Loucy (cell line): Measurements from ENCODE around the gene DENND4A.

ENCODE experiments used
- H2AFZ ChIP-seq: fragments of 200-600 bp; sonication (generic); 2 replicates; pipeline ENCODE4 v1.6.0; 2016; ENCODE audit warnings: antibody characterized with exemption, mild to moderate bottlenecking, low read length, moderate library complexity
- H3F3A ChIP-seq: fragments of 200-600 bp; 2 replicates; pipeline ENCODE4 v1.6.0; 2016; ENCODE audit warnings: antibody characterized with exemption, low read depth, mild to moderate bottlenecking
- H3K27me3 ChIP-seq: fragments of 200-600 bp; sonication (generic); 2 replicates; pipeline ENCODE4 v1.6.1; 2014; ENCODE audit warnings: low read length, mild to moderate bottlenecking; ENCODE audit not compliant: insufficient read depth, poor library complexity, severe bottlenecking
- H3K36me3 ChIP-seq: fragments of 200-600 bp; sonication (generic); 2 replicates; pipeline ENCODE4 v1.6.1; 2016; ENCODE audit warnings: low read length; ENCODE audit not compliant: insufficient read depth
- H3K4me1 ChIP-seq: fragments of 200-600 bp; sonication (generic); 2 replicates; pipeline ENCODE4 v1.5.1; 2014; ENCODE audit warnings: low read length, mild to moderate bottlenecking; ENCODE audit not compliant: insufficient read depth, poor library complexity, severe bottlenecking
- H3K4me2 ChIP-seq: fragments of 200-600 bp; sonication (generic); 2 replicates; pipeline ENCODE4 v1.6.0; 2014; ENCODE audit warnings: antibody characterized with exemption, low read length, low read depth, mild to moderate bottlenecking; ENCODE audit not compliant: poor library complexity, severe bottlenecking
- H3K4me3 ChIP-seq: fragments of 200-600 bp; sonication (generic); 2 replicates; pipeline ENCODE4 v1.5.1; 2014; ENCODE audit warnings: low read length, mild to moderate bottlenecking, mixed read lengths; ENCODE audit not compliant: poor library complexity, severe bottlenecking
- H3K79me2 ChIP-seq: fragments of 200-600 bp; sonication (generic); 2 replicates; pipeline ENCODE4 v1.6.1; 2014; ENCODE audit warnings: low read length; ENCODE audit not compliant: insufficient read depth
- H3K9ac ChIP-seq: fragments of 200-600 bp; sonication (generic); 2 replicates; pipeline ENCODE4 v1.6.0; 2014; ENCODE audit warnings: mild to moderate bottlenecking, low read depth, low read length, moderate library complexity; ENCODE audit not compliant: poor library complexity, severe bottlenecking
- H3K9me2 ChIP-seq: fragments of 200-600 bp; sonication (generic); replicated peaks from 2 replicates; pipeline ENCODE4 v1.6.1; 2016; ENCODE audit warnings: low read depth, low read length, mixed read lengths
- H3K9me3 ChIP-seq: fragments of 200-600 bp; sonication (generic); 2 replicates; pipeline ENCODE4 v1.6.1; 2014; ENCODE audit warnings: mild to moderate bottlenecking, antibody characterized with exemption, low read length, low read depth; ENCODE audit not compliant: insufficient read depth
- H4K20me1 ChIP-seq: fragments of 200-600 bp; sonication (generic); 2 replicates; pipeline ENCODE4 v1.6.0; 2014; ENCODE audit warnings: antibody characterized with exemption, low read length, mild to moderate bottlenecking; ENCODE audit not compliant: insufficient read depth, poor library complexity, severe bottlenecking
- CTCF ChIP-seq: fragments of 200-600 bp; sonication (generic); conservative IDR thresholded peaks from 2 replicates; pipeline ENCODE4 v1.5.1; 2014; ENCODE audit warnings: mild to moderate bottlenecking, antibody characterized with exemption, low read length
- EZH2phosphoT487 ChIP-seq: fragments of 200-600 bp; IDR thresholded peaks from 2 replicates; pipeline ENCODE4 v1.6.1; 2018; ENCODE audit warnings: antibody characterized with exemption, mild to moderate bottlenecking, moderate library complexity, borderline replicate concordance

The DENND4A gene

GRCh38 chr15:65793818-65794104, 1.7 kb upstream of the DENND4A start:
- Histone ChIP-seq H3K4me2 (no peak overlapping the region), H4K20me1 (peaks cover 9% of the 10 kb centered on the region), H3K79me2 (peaks cover 27% of the 10 kb centered on the region), H3K4me3 (no peak overlapping the region), H3K9me3 (no peaks in the 10 kb centered on the region), H3K9me2 (no peaks in the 10 kb centered on the region), H3K36me3 (no peaks in the 10 kb centered on the region), H3K9ac (no peak overlapping the region), H3F3A (no peaks in the 10 kb centered on the region), H2AFZ (no peak overlapping the region), H3K4me1 (peaks cover 37% of the 10 kb centered on the region), H3K27me3 (no peaks in the 10 kb centered on the region)
- TF ChIP-seq CTCF (no peak), EZH2phosphoT487 (no peak)

DNA sequence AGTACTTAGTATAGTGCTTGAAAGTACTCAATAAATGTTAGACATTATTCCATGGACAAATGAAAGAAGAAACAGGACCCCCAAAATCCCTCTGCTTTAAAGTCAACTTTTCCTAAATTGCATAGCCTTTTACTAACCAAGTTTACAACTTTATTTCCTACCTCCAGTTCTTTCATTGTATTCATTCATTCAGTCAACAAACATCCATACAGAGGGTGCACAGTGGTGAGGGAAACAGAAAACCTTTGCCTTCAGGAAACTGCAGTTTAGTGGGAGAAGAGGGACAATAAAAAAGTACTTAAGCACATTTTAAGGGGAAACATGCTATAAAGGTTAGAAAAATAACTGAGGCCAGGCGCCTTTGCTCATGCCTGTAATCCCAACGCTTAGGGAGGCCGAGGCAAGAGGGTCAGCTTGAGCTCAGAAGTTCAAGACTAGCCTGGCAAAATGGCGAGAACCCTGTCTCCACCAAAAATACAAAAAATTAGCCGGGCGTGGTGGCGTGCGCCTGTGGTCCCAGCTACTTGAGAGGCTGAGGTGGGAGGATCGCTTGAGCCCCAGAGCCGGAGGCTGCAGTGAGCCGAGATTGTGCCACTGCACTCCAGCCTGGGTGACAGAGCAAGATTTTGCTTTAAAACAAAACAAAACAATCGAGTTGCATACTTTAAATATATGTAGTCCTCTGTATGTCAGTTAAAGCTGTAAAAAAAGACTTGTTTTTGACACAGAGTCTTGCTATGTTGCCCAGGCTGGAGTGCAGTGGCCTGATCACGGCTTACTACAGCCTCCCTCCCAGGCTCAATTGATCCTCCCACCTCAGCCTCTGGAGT, 1.1 kb upstream of the DENND4A start:
- Histone ChIP-seq H2AFZ (peak overlapping the region; percentile 90), H3K4me1 (peaks cover 37% of the 10 kb centered on the region), H3K4me3 (peak overlapping the region; percentile 86), H3K9me2 (no peaks in the 10 kb centered on the region), H3K4me2 (peak overlapping the region; percentile 87), H3K9me3 (no peaks in the 10 kb centered on the region), H3K9ac (peak overlapping the region; percentile 77), H4K20me1 (peaks cover 9% of the 10 kb centered on the region), H3K27me3 (no peaks in the 10 kb centered on the region), H3K36me3 (no peaks in the 10 kb centered on the region), H3K79me2 (peaks cover 27% of the 10 kb centered on the region), H3F3A (no peaks in the 10 kb centered on the region)
- TF ChIP-seq CTCF (no peak), EZH2phosphoT487 (no peak)

DNA sequence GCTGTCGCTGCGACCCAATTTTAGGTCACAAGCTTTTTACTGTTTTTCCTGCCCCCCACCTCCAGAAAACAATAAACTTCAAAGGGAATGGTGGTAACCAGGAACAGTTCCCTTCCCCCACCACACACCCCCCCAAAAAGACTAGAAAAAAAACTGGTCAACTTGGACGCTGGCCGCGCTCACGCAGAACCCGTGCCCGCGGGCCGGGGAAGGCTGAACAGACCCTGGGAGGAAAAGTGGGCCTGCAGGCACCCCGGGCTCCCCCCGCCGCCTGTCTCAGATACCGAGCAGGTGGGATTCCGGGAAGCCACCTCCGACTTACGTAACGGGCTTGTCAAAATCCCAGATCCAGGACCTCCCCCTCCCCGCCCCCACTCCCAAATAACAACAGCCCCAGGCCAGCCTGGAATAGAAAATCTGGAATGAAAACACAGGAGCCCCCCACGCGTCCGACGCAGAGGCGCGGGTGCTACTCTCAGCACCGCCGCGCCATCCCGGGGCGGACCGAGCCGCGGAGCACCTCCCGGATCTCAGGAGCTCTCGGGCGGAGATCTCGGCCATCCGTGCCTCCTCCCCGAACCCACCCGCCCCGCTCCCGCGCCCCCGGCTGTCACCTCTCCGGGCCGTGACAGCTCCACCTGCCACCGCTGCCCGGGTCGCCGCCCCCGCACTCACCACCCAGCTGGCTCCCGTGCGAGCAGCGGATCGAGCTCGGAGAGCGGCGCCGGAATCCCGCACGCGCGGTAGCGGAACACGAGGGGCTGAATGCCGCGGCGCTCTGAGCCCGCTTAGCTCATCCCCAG, 557 bp downstream of the DENND4A start:
- Histone ChIP-seq H3K4me2 (peak overlapping the region; percentile 93), H3K36me3 (no peaks in the 10 kb centered on the region), H3K9ac (peak overlapping the region; percentile 69)

More for the DNA sequence above, 557 bp downstream of the DENND4A start:
- Histone ChIP-seq H3K9me3 (no peaks in the 10 kb centered on the region), H3K79me2 (peaks cover 35% of the 10 kb centered on the region), H4K20me1 (peaks cover 9% of the 10 kb centered on the region), H3K9me2 (no peaks in the 10 kb centered on the region), H3K27me3 (no peaks in the 10 kb centered on the region), H3F3A (no peaks in the 10 kb centered on the region), H2AFZ (peak overlapping the region; percentile 68), H3K4me1 (peaks cover 43% of the 10 kb centered on the region), H3K4me3 (peak overlapping the region; percentile 80)
- TF ChIP-seq CTCF = no peak
